T-helper 1 cell treated with Interleukin-12 subunit alpha and Interleukin-12 subunit beta and Interleukin-4 antibody, amounts not matched to agents 30 ng/mL and 1 ng/mL, for 36 hours (primary cell): ENCODE measurements around the gene EPHA5. TPM values are rescaled to one million over a fixed set of nuclear protein-coding genes. Genes with fewer than 3 reads are reported as not detected.

Experiments used
- intact Hi-C: fragments of 100-400 bp; cut with micrococcal nuclease; formaldehyde crosslinking; loops from one replicate; pipeline ENCODE4 v1.15.1; 2024
- total RNA-seq: library from RNA; stranded (reverse); gene quantifications from 2 replicates; pipeline ENCODE4 v1.2.3, GENCODE V29; 2022

Gene EPHA5
- total RNA-seq, 1 donor from 2014 or later = not detected

DNA sequence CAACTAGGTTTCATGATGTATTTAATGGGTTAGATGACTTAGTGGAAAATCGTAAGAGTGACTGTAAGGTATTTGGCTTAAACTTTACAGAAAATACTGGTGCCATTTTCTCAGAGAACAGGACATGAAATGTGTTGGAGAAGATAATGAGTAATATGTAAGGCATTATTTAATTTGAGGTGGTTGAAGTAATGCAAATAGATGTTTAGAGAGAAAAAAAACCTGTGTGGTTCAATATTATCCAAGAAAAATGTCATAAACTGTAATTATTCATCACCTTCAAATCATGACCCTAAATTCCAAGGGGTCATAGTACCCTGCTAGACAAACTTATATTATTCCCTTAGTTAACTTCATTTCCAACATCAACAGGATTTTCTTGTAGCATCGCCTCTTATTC, 171.7 kb downstream of the EPHA5 start:
- intact Hi-C loops = no loop called here

GRCh38 chr4:65495439-65495838, 174.8 kb downstream of the EPHA5 start:
- intact Hi-C loops = no loop called here

DNA sequence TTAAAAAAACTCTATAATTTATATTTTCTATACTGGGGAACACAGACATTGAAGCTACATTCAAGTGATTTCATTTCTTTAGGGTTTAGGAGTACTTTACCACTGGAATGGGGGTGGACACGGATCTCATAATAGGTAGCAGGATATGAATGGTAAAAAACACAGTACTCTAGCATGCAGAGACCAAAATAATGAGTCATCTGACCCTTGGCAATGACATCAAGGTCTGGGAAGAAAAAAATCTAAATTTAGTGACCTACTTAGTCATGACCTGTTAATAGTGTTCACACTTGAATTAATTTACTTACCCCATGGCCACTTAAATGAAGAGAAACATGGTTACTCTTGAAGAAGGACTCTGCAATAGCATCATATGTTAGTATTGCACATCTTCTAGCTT, 187.9 kb downstream of the EPHA5 start:
- intact Hi-C loops = no loop called here

GRCh38 chr4:65472531-65472930, 197.8 kb downstream of the EPHA5 start:
- intact Hi-C loops = loop anchor here (5.0 kb wide), 1 partner anchor 855 kb away; no protein-coding TSS in a partner anchor

DNA sequence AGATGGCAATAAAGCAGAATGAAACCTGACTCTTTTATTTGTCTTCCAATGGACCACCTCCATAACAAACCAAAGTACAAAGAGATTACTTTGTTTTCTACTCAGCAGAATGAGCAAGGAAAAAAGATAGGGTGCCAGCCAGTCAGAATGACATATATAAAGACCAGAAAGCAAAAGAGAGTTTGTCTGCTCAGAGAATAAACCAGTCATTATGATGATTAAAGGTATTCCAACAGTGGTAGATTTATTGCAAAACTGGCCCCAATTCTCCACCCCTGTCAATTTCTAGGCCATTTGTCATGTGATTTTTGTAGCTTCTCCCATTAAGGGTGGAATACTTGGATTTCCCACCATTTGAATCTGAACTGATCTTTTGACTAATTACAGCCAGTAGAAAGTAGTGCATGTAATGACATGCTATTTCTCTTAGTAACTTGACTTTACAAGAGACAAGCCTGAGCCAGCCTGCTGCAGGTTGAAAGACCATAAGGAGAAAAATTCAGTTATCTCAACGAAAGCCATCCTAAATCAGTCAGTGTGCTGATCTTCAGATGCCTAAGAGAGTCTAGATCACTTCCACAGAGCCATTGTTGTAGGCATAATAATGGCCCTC, 203.1 kb downstream of the EPHA5 start:
- intact Hi-C loops = no loop called here

DNA sequence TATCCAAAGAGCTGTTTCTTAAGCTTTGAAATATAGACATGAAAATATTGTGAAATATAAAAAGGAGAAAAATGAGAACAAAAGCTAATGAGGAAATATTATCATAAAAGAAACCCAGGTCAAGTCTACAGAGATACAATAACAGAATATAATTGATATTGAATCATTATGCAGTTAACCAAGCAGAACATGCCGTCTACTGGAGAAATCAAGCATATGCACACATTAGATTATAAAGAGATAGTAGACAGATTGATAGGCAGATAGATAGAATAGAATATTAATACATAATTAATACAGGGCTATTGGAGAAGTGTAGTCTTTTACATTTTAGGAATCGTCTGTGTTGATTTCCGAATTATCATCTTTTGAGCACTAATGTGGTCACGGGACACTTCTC, 208.5 kb downstream of the EPHA5 start:
- intact Hi-C loops = no loop called here

GRCh38 chr4:65457011-65457410, 213.3 kb downstream of the EPHA5 start:
- intact Hi-C loops = no loop called here

GRCh38 chr4:65456579-65456978, 213.7 kb downstream of the EPHA5 start:
- intact Hi-C loops = no loop called here

DNA sequence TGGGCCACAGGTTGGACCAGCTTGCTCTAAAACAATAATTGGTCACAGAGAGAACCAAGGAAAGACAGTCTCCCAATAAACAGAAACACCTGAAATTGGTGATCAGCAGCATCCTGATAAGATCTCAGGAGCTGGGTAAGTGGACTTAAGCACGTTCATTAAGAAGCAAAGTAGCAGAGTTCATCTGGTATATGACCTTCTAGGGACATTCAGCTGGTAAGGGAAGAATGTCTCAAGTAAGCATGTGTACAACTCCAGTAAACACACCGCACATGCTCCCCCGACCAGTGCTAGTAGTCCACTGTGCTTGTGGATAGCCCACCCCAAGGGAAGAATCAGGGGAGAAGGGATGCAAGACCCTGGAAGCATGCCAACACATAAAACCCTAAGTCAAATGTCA, 216.9 kb downstream of the EPHA5 start:
- intact Hi-C loops = no loop called here

DNA sequence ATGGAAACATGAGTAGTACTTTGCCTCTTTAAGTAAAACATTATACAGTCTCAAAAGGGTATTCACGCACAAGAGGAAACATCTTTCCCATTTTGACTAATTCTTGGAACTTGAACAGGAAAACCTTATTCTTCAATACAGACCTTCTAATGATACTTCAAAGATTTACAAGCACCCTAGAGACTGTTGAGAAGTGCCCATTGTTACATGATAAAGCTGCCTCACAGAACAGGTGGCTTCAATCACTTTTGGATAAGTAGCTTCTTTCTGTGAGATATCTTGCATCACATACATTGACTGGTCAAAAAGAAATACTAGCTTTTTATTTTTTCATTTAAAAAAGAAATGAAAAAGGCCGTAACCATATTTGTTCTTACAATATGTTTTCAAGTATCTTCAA, 219.4 kb downstream of the EPHA5 start:
- intact Hi-C loops = no loop called here

DNA sequence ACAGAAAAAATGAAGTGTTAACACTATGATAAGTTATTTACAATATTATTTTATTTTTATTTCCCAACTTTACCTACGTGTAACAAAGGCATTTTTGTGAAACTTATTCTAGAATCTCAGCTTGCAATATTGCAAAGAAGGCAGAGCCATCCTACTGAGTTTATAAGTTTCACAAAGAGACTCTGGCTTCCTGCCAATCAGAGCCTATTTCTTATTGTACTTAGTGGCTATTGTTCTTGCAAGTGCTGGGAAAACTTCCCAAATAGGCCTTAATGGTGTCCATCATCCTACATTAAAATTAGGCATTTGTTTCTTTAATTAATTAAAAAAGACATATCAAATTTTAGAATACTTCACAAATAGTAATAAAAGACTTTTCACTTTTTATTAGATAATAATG, 233.2 kb downstream of the EPHA5 start:
- intact Hi-C loops = no loop called here

DNA sequence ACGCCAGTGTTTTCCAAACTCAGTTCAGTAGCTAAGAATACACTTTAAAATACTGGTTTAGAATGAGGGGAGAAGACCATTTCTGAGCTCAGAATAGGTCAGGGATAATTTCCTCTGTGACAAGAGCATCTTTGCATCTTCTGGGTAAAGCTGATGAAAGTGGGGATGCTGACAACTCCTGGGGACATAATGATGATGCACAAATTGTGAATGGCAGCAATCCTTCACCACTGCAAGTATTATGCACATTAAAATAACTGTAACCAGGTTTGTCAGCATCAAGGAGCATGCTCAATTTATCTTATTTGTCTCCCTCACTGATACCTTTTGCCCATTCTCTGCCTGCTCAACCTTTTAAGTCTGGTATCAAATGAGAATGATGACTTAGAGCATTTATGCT, 248.2 kb downstream of the EPHA5 start:
- intact Hi-C loops = no loop called here

- intact Hi-C loops = no loop called here
Observed at GRCh38 chr4:65420036-65420435, 250.3 kb downstream of the EPHA5 start.

- intact Hi-C loops = no loop called here
Observed at GRCh38 chr4:65416891-65417290, 253.4 kb downstream of the EPHA5 start.

DNA sequence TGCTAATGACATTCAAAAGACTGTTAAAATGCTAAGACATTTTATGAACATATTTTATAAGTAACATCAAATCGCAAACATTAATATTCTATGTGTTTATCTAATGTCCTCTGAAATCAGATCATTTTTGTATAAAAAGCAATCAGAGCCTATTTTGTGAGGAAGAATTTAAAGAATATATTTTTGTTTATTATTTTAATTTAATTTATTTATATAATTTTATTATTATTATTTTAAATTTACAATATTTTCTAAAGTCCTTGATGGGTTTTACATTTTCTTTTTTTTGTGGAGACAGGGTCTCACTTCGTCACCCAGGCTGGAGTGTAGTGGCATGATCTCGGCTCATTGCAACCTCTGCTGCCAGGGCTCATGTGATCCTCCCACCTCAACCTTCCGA, 262.8 kb downstream of the EPHA5 start:
- intact Hi-C loops = no loop called here

DNA sequence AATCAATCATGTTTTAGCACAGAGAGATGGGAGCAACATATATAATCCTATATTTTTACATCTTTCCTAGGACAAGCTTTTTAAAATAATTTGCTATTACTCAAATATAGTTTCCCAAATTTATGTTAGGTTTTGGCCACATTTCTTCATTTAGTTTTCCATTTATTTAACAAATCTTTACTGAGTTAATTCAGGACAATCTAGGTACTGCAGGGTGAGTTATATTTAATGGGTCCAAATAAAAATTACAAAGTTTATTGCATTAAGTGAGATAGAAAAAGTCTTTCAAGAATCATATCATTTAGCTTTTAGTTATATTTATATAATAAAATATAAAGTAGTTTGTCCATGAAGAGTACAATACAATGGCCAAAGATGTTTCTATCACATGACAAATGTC, 269.2 kb downstream of the EPHA5 start:
- intact Hi-C loops = no loop called here

DNA sequence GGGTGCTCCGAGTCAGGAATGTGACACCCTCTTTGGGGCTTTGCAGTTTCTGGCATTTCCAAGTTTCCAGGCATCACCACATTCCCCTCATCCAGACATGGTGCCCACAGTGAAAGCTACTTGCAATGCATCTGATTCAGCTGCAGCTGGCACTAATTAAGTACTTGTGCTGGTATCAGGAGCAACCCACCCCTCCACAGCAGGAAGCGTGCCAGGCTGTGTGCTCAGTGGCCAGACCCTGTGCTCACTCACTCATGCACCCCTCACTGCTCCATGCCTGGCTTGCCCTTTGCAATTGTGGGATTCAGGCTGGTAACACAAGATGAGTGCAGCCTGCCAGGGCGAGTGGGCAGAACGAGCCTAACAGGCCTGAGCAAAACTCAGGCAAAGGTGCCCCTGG, 271.2 kb downstream of the EPHA5 start:
- intact Hi-C loops = no loop called here

GRCh38 chr4:65393078-65393477, 277.2 kb downstream of the EPHA5 start:
- intact Hi-C loops = no loop called here

GRCh38 chr4:65392488-65392887, 277.8 kb downstream of the EPHA5 start:
- intact Hi-C loops = no loop called here

DNA sequence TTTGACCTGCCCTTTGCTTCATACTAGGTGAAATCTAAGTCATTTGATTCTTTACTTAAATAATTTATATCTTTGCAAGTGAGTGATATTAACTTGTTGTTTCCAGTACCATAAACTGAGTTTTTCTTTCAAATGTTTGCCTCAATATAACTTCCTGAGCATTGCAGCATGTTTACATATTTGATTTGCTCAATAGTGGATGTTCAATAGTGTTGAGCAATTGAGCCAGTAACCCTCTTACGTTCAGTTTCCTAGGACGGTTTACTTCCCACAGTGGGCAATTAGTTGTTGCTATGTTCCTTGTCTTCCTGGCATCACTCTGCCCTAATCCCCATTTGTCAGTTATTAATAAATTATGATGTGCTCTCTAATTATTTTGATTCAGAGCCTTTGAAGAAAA, 278.5 kb downstream of the EPHA5 start:
- intact Hi-C loops = no loop called here

GRCh38 chr4:65391382-65391781, 278.9 kb downstream of the EPHA5 start:
- intact Hi-C loops = no loop called here

DNA sequence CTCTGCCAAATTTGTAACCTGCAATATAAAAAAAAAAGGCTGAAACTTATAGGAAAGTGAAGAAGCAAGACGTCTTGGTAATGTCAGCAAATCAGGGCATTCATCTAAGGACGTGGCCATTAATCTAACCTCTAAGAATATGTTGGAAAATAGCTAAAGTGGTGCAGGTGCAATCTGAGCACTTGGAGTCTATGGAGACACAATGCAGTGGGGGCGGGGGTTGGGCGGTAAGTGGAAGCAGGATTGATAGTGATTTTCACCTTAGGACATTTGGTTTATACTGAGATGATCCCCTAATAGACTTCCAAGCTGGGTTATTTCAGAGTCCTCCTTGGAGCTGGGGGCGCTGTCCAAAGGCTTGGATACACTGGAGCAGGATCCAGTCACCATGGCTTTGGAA, 283.4 kb downstream of the EPHA5 start:
- intact Hi-C loops = no loop called here

DNA sequence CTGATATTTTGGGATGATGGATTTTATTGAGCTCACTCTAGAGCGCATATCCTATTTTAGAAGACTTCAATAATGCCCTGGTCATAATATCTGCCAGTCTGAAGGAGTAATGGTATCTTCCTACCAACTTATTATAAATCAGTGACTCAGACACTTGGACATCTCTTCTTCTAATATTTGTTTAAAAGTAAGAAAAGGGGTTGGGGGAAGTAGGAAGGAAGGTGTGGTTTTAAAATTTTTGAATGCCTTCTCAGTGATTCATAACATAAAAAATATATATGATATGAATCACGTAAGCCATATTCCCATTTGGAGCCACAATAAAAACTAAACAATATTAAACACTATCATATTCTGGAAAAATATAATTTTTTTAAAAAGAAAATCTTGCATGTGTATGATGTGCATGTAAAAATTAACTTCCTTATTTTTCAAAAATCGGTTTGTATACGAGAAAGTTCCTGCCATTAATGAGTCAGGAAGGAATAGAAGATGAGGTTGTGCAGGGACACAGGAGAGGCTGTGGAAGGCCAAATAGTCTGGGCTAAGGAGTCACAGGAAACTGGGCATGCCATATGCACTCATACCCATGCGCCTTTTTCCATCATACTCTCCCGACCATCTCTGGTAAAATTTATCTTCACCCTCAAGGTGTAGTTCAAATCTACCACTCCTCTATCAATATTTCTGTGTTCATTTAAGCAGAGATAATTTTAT, 286.5 kb downstream of the EPHA5 start:
- intact Hi-C loops = no loop called here
